Loucy (cell line): Measurements from ENCODE around the gene ERICH6B.

ENCODE experiments used
- EZH2phosphoT487 ChIP-seq: fragments of 200-600 bp; IDR thresholded peaks from 2 replicates; pipeline ENCODE4 v1.6.1; 2018; ENCODE audit warnings: antibody characterized with exemption, mild to moderate bottlenecking, moderate library complexity, borderline replicate concordance
- TF ChIP-seq, protein P1 (sequence below): fragments of 200-600 bp; sonication (generic); conservative IDR thresholded peaks from 2 replicates; pipeline ENCODE4 v1.5.1; 2014; ENCODE audit warnings: mild to moderate bottlenecking, antibody characterized with exemption, low read length

GRCh38 chr13:45659536-45659935 is 44.0 kb upstream of the ERICH6B start:
- TF ChIP-seq, protein P1, sequence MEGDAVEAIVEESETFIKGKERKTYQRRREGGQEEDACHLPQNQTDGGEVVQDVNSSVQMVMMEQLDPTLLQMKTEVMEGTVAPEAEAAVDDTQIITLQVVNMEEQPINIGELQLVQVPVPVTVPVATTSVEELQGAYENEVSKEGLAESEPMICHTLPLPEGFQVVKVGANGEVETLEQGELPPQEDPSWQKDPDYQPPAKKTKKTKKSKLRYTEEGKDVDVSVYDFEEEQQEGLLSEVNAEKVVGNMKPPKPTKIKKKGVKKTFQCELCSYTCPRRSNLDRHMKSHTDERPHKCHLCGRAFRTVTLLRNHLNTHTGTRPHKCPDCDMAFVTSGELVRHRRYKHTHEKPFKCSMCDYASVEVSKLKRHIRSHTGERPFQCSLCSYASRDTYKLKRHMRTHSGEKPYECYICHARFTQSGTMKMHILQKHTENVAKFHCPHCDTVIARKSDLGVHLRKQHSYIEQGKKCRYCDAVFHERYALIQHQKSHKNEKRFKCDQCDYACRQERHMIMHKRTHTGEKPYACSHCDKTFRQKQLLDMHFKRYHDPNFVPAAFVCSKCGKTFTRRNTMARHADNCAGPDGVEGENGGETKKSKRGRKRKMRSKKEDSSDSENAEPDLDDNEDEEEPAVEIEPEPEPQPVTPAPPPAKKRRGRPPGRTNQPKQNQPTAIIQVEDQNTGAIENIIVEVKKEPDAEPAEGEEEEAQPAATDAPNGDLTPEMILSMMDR = no peak
- TF ChIP-seq EZH2phosphoT487 = no peak
